G401.6 (cell line): ENCODE results near the gene FAXC.
A peak's percentile ranks its signal among the peaks of the same experiment; 100 is the strongest.
"Not testable (repeated sequence)": the region's sequence is repeated elsewhere in the genome, so short reads cannot be mapped to it uniquely, and the experiment has no call there.

Experiments used
- FAIRE-seq: peaks from 2 replicates; lab custom pipeline; 2012; peaks lifted over from hg19 to GRCh38; lab: Jason Lieb, UNC

Gene FAXC

DNA sequence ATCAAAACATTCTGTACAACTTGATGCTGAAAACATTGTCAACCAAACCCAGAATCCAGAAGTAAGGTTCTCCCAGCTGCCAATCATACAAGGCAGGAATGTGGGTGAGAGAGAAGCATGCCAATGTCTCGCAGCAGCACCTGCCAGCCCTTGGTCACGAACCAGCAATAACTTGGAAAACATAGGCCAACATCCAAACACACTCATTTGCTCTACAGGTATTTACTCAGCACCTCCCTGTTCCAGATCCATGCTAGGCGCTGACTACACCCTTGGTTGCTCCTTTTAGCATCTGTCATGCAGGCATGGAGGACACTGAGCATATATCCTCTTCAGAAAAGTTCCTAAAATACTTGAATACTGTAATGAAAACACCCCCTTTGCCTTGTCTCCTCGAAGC, 63.6 kb downstream of the FAXC start:
- FAIRE-seq, result no peak

DNA sequence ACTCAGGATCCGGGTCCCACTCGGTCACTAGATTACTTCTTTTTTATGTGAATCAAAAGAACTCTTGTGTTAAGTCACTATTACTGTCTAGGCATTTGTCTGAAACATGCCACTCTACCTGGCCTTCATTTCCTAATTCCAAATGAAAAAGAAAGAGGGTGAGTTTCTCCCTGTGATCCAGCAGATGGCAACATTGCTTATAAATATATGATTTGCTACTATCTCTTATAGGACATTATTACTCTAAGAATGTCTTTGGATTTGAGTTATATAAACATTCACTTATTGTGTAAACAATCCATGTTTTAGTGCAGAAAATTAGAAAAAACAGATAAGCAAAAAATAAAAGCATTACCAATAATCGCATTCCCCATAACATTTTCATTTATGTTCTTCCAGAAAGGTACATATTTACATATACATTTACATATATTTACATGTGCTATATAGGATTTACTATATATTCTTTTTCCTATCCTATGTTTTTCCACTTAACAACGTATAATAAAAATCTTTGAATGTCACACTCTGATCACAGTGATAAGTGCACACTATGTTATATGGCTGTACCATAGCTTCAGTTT, 66.9 kb downstream of the FAXC start:
- FAIRE-seq, result peak; percentile 87

DNA sequence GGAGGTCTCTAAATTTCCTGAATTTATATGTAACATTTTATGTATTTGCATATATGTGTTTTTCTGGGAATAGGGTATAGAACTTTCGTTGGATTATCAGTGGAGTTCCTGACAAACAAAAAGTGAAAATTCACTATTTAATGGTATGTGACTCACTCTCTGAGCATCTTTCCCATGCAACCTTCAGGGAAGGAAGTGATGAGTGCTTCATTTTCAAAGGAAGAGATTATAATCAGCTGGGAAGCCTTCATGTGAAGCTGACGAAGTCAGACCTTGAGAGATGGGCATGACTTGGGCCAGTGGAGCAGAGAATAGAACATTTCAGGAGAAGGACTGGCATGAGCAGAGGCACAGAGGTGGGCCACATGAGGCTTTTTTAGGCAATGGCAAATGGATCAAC, 72.7 kb downstream of the FAXC start:
- no peak for FAIRE-seq

DNA sequence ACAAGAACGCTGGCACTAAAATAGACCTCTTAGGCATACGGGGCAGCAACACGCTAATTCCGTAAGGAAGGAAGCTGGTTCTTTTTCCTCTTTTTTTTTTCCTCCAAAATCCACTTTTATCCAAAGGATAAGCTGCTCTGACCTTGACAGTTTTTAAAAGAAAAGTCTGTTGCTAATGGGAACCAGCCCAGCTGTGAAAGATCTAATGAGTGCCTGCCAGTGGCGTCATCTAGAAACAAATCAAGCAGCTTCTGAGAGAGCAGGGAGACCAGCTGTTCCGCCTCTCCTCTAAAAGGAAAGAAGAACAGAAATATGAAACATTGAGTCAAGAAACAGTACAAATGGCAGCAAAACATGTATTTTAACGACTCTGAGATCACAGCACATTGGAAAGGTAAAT, 78.6 kb downstream of the FAXC start:
- FAIRE-seq, result no peak

DNA sequence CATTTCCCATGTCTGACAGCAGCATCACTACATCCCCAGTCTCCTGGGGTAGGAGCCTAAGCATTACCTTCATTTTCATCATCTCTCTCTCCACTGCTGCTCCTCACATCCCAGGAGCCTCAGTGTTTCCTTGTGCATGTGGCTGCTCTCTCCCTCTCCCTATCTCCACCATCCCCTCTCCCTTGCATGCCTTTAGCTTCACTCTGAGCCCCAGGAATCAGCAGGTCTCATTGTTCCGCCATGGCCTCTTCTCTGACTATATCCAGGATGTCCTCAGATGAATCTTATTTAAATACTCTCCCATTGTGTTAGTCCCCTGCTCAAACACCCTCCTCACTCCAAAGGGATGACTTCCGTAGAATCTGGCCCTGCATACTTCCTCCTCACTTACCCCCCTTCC, 79.4 kb downstream of the FAXC start:
- no peak for FAIRE-seq

DNA sequence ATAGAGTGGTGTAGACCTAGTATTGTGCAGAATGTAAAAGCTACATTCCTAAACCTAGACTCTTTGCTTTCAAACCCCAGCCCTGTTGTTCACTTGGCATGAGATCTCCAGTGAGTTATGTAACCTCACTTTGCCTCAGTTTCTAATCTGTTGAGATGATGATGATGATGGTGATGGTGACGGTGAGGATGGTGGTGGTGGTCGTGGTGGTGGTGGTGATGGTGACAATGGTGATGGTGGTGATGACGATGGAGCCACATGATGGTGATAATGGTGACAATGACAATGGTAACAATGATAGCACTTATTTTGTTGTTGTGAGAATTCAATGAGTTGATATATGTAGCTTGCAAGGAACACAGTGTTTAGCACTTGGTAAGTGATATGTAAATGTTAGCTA, 80.3 kb downstream of the FAXC start:
- FAIRE-seq, result no peak

DNA sequence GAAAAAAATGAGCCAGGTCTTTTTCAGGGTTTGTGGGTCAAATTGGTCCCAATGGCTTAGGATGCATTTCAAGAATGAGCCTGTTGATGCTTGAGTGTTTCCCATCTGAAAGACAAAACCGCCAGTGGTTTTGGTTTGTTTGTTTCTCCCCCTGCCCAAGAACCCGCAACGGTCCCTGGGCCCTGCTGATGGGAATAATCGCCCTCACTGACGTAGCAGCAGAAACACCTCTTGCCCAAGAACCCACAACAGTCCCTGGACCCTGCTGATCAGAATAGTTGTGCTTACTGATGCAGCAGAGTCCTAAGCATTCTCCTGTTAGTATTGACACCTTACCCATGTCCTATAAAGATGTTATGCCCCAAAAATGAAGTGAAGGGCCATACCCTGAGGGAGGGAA, 82.5 kb downstream of the FAXC start:
- FAIRE-seq, result not testable (repeated sequence)

DNA sequence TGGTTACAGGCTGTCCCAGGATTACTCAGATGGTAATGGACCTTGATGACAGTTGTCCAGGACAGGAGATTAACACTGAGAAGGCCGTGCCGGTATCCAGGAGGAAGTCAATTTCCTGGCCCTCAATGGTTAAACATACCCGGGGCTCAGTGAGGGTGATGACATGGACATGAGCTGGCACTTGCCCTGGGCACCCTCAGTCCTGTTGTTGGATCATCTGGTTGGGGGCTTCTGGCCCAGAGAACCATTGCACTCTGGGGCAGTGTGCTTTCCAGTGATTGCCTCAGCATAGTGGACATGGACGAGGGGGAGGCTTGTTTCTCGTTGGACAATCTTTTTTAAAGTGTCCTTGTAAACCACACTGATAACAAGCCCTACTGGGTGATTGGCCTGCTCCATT, 84.0 kb downstream of the FAXC start:
- not testable (repeated sequence) for FAIRE-seq

DNA sequence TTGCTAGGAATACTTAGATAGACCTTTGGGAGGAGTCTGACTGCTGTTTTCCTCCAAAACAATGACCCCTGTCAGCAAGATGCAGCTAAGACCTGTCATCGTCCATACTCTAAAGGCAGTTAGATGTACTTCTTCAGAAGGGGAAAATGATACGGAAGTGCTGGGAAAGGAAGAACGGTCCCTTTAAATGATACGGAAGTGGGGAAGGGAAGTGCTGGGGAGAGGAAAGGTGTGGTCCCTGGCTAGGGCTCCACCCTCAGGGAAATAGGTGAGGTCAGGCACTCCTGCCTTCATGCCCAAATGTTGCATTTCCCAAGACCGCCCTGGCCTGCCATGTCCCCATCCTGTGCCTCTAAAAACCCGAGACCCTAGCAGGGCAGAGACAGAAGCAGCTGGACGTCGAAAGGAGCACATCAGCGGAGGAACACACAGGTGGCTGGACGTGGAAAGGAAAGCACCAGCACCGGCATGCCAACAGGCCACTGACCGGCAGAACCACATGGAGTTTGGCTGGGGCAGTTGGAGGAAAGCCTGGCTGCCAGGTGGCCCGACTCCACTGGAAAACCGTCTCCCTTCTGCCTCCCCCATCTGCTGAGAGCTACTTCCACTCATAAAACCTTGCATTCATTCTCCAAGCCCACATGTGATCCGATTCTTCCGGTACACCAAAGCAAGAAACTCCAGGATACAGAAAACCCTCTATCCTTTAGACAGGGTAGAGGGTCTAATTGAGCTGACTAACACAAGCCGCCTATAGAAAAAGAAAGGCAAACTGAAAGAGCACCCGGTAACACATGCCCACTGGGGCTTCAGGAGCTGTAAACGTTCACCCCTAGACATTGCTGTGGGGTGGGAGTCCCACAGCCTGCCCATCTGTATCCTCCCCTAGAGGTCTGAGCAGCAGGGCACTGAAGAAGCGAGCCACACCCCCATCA, 94.6 kb downstream of the FAXC start:
- no peak for FAIRE-seq

DNA sequence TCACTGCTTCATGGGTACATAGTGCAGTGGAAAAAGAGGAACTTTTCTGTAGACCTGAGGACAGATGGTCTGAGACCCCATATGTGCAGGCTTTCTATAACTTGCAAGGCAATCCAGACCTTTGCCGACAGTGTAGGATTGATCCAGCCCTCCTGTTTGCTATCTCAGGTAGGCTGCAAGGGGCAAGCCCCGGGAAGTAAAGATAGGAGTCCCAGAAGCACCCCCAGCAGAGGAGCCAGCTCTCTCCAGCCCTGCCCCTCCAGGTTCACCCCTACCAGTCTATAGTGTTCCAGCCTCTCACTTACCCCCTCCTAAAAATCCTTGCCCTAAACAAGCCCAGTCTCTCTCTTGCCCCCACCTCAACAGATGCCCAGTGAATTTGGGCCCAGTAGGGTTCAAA, 96.2 kb downstream of the FAXC start:
- FAIRE-seq, result no peak

DNA sequence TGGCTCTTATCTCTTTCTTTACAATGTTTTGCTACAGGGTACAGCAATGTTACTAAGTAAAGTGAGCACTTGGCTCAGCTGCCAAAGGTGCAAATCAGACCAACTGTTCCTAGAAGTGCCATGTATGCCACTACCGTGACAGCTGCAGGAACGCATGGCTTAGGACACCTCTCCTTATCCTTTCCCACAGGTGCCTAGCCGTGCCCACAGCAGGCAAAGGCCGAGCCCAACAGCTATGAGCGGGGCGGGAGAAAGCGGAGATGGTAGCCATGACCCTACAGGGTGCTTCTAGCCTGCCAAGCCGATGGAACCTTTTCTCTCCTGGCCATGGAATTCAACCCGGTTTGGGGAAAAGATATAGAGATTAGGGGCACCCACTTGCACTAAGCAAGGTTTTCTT, 97.1 kb downstream of the FAXC start:
- no peak for FAIRE-seq

DNA sequence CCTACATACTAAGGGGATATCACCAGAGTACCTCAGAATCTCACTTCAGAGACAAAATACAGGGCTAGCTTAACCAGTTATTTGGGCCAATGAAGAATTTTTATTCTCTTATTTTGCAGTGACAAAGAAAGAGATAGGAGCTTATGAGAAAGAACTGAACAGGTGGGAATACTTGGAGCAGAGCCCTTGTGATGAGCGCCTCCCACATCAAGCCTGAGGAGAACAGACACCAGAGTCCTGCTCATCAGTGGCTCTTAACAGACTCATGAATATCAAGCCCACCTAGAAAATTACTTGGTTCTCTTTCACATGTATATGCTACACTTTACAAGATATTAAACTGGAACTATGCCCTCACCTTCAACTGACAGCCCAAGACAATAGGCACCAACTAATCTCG, 99.0 kb downstream of the FAXC start:
- no peak for FAIRE-seq

DNA sequence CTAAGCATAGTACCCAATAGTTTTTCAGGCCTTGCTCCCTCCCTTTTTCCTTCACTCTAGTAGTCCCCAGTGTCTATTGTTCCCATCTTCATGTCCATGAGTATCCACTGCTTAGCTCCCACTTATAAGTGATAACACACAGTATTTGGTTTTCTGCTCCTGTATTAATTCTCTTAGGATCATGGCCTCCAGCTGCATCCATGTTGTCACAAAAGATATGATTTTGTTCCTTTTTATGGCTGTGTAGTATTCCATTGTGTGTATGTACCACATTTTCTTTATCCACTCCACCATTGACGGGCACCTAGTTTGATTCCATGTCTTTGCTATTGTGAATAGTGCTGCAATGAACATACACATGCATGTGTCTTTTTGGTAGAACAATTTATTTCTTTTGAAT, 102.9 kb downstream of the FAXC start:
- FAIRE-seq, result no peak

DNA sequence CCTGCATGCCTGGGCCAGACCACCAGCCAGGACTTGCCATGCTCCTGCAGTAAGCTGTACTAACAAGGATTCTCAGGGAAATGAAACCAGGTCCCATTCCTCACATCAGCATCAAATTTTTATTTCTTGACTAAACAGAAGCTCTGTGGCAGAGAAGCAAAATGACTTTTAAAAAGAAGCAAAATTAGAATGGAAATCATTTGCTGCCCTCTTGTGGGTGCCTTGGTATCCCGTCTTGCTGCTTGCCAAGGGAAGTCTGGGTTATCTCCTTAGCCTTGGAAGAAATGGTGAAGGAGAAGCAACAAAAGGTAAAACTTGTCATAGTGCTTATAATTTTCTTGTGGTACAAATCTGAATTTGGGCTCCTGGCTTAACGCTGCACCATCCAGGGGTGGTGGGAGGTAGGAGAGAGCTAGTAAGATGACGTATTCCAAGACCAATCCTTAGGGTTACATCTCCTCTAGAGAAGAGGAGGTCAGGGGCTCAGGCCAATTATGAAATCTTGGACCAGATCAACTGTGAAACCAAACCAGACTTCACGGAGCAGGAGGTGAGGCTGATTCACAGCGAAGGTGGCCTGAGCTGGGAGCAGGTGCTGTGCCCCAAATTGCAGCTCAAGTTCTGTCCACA, 107.5 kb downstream of the FAXC start:
- FAIRE-seq, result no peak

DNA sequence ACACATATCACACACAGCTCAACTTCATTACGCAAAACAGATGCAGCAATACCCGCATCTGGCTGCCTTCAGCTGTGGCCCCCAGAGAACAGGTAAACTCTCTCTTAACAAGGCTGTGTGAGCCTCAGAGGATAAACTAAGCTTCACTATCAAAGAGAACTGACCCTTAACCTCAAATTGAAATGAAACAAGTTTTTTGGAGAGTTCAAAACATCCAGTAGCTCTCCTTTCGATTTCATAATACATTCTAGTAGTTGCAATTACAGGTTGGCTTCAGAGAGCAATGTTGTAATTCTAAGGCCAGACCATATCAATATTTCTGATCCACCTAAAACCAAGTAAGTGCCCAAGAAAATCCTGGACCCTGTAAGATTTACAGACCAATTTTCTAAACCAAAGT, 113.5 kb downstream of the FAXC start:
- no peak for FAIRE-seq

DNA sequence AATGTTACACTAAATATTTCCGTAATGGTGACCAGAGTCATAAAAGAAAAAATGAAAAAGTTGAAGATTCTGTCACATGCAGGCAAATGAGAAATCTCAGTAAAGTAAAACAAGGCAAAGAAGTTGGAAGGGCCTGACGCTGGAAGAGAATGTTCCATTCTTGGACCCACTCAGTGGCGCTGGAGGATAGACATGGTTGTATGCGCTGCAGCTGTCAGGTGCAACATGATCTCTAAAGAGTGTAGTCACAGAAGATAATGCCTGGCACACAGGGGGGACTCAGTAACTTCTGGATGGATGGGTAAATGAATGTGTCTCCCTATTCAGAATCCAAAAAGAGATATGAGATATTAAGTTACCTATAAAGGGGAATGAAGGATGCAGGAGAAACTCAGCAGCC, 116.3 kb downstream of the FAXC start:
- FAIRE-seq, result no peak

DNA sequence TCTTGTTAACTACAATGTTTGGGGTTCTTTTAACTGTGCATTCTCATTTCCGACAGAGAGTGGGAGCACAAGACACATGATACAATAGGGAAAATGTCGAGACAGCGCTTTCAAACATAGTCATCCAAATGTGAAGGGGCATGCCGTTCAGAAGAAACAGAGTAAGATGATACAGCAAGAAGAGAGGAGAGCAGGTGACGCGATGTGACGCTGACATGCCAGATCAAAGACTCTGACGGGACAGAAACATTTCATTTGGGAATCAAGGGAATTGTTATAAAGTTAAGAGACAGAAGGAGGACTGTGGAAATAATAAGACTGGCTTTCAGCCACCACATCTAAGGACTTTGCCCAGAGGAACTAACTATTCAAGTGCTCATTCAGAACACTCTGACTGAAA, 117.4 kb downstream of the FAXC start:
- FAIRE-seq, result no peak

DNA sequence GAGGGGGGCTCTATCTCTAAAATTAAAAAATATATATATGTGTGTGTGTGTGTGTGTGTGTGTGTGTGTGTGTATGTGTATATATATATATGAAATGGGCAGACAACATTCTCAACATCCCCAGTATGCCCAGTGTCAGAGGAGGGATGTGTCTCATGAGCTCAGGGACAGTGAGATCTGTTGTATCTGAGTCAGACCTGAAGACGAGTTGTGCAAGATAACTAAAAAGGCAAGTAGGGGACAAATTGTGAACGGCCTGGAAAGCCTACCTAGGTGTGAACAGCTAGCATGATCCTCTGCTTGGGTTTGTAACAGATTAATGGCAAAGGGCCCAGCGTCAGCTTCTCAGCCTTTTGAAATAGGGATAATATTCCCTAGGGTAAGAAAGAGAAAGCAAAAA, 124.3 kb downstream of the FAXC start:
- no peak for FAIRE-seq
